IPS DF 6.9 (cell line): Measurements from ENCODE around the gene GAL3ST3.

Experiments
- DNase-seq: peaks from one replicate; pipeline ENCODE4 v3.0.0-alpha.2; 2013; ENCODE audit warnings: low read depth, low spot score
- H3K27ac ChIP-seq: one replicate; pipeline ENCODE4 v1.5.1; 2013; ENCODE audit warnings: low read length, control low read depth
- H3K27me3 ChIP-seq: 2 replicates; pipeline ENCODE4 v1.6.1; 2013; ENCODE audit warnings: mild to moderate bottlenecking, low read length; ENCODE audit not compliant: control insufficient read depth, insufficient read depth
- H3K36me3 ChIP-seq: 2 replicates; pipeline ENCODE4 v1.6.1; 2013; ENCODE audit warnings: low read length; ENCODE audit not compliant: control insufficient read depth, insufficient read depth
- H3K4me1 ChIP-seq: 2 replicates; pipeline ENCODE4 v1.6.1; 2013; ENCODE audit warnings: low read length; ENCODE audit not compliant: control insufficient read depth, insufficient read depth
- H3K4me3 ChIP-seq: 2 replicates; pipeline ENCODE4 v1.5.1; 2013; ENCODE audit warnings: mild to moderate bottlenecking, low read length
- H3K9me3 ChIP-seq: 2 replicates; pipeline ENCODE4 v1.6.1; 2013; ENCODE audit warnings: low read length, inconsistent platforms; ENCODE audit not compliant: control insufficient read depth, insufficient read depth
- WGBS: extraction: QIAGEN DNeasy Blood & Tissue Kit; methylation state at CpG from one replicate; pipeline ENCODE4 v1.1.7; 2013; ENCODE audit warnings: mixed read lengths, missing lambda C conversion rate; ENCODE audit not compliant: insufficient read length, insufficient coverage; 5-methylcytosine and 5-hydroxymethylcytosine counted together

GAL3ST3 gene

DNA sequence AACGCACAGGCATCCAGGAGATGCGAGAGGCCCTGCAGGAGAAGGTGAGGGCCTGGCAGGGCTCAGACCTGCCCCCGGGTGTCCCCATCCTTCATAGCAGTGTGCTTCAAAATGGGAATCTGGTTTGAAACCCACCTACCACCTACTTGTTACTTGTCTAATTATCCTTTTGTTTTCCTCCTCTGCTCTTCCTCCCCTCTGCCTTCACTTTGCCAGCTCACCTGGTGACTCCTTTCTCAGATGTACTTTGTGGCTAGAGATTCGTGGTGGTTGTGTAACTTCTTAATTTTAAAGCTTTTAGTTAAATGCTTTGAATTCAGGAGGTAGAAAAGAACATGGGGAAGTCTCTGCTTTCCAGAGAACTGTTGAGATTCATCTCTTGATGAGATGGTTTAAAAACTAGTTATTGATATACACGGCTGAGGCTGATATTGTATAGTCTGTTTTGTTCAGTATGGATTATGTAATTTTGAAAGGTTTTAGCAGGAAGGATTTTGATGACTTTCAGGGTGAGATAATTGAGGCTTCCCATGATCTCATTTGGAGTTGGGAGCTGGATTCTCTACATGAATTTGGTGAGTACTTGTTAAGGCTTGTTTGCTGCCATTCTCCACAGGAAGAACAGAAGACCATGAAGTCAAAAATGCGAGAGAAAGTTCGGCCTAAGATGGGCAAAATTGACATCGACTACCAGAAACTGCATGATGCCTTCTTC, 11.2 kb upstream of the GAL3ST3 start:
- no peak overlapping the region for H3K27ac ChIP-seq
- H3K36me3 ChIP-seq, result peaks cover 62% of the 10 kb centered on the region
- WGBS, result 100% methylated on average over 1 of the region's 8 CpGs

DNA sequence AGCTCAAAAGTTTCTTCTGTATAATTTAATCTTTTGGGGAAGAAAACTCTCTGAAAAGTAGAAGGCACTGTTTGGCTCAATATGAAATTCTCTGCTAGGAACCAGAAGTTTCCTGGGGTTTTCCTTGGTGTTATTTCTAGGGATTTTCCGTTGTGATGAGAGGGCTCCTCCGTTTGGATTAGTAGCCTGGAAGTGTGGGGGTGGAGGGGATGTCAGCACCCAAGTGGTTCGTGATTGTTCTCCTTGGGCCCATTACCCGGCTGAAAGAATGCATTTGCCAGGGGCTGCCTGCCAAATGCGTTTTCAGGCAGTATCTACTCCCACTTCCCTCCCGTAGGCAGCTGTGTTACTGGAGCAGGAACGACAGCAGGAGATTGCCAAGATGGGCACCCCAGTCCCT, 7.5 kb upstream of the GAL3ST3 start:
- H3K36me3 ChIP-seq, result peaks cover 48% of the 10 kb centered on the region
- H3K27ac ChIP-seq, result no peak overlapping the region
- peaks cover 2% of the 10 kb centered on the region; the same call in 1 of the 2 replicates for H3K4me1 ChIP-seq
- WGBS, result no CpG with 5 or more reads among the region's 7 CpGs
- no peak for DNase-seq
- H3K27me3 ChIP-seq, result no peaks in the 10 kb centered on the region
- no peaks in the 10 kb centered on the region for H3K9me3 ChIP-seq
- no peak overlapping the region for H3K4me3 ChIP-seq

More for the DNA sequence above, 11.2 kb upstream of the GAL3ST3 start:
- DNase-seq, result no peak
- H3K9me3 ChIP-seq, result no peaks in the 10 kb centered on the region
- H3K27me3 ChIP-seq, result no peaks in the 10 kb centered on the region
- no peaks in the 10 kb centered on the region for H3K4me1 ChIP-seq
- no peak overlapping the region for H3K4me3 ChIP-seq

DNA sequence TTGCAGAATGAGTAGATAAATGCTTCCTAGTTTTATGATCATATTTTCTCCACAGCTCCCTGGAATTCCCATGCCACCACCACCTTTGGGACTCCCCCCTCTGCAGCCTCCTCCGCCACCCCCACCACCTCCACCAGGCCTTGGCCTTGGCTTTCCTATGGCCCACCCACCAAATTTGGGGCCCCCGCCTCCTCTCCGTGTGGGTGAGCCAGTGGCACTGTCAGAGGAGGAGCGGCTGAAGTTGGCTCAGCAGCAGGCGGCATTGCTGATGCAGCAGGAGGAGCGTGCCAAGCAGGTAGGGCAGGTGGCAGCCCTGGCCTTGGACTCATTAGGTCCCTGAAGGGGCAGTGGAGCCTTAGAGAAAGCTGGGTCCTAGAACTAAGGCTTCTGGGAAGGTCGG, 6.1 kb upstream of the GAL3ST3 start:
- H3K27ac ChIP-seq, result no peak overlapping the region
- DNase-seq, result no peak
- no CpG with 5 or more reads among the region's 7 CpGs for WGBS
- no peaks in the 10 kb centered on the region for H3K27me3 ChIP-seq
- H3K4me3 ChIP-seq, result no peak overlapping the region
- peaks cover 37% of the 10 kb centered on the region for H3K36me3 ChIP-seq
- H3K4me1 ChIP-seq, result peaks cover 7% of the 10 kb centered on the region; the same call in 1 of the 2 replicates
- H3K9me3 ChIP-seq, result no peaks in the 10 kb centered on the region

DNA sequence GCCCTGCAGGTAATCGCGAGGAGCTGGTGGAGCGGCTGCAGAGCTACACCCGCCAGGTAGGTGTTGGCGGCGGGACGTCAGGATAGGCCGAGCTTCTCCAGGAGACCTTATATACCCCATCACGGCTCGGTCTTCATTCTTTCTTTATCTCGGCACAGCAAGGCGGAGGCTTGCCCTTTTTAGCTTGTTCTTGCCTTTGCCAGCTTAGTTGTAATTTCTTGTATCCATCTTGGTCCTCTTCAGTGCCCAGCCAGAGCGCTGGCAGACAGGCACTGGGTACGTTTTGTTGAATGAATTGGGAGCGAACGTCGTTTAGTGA, 3.7 kb upstream of the GAL3ST3 start:
- Histone ChIP-seq H3K9me3 (no peaks in the 10 kb centered on the region), H3K27ac (no peak overlapping the region), H3K27me3 (no peaks in the 10 kb centered on the region), H3K4me1 (peaks cover 10% of the 10 kb centered on the region; the same call in 1 of the 2 replicates), H3K4me3 (peak overlapping the region; percentile 95), H3K36me3 (peaks cover 16% of the 10 kb centered on the region)
- WGBS, result no CpG with 5 or more reads among the region's 17 CpGs
- no peak for DNase-seq

DNA sequence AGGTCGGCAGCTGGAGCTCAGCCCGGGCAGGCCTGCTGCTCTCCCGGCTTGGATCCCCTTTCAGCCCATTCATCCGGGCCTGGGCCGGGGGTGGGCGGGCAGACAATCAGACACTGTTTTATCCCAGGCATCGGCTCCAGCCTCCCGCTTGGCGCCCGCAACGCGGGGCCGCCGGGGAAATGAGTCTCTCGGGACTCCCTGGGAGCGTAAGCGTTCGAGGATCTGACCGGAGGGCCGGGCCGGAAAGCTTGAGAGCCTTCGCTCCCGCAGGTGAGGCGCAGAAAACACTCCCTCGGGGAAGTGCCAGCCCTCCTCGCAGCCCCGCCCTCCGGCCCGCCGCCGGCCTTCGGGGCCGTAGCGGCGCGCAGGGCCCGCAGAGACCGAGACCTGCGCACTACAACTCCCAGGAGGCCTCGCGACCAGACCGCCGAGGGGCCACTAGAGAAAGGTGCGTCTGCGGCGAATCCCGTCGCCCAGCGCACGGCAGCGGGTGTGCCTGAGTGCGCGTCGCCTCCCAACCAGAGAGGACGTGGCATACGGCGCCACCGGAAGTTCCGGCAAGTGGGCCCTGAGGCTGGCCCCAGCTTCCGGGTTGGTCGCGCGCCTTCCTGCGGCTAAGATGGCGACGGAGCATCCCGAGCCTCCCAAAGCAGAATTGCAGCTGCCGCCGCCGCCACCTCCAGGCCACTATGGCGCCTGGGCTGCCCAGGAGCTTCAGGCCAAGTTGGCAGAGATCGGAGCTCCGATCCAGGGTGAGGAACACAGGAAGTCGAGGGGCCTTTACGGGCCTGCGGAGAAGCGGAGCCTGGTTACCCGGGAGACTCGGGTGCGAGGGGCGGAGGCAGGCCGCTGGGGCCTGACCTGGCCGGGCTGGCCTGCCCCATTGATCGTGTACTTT, 3.1 kb upstream of the GAL3ST3 start, which contains the start of gene SF3B2:
SF3B2 (plus strand) TSS at position 599 of the 898 bp plus-strand sequence; CDS start at position 620, 21 bp downstream.
- Histone ChIP-seq H3K4me1 (peaks cover 10% of the 10 kb centered on the region; the same call in 1 of the 2 replicates), H3K36me3 (peaks cover 12% of the 10 kb centered on the region), H3K4me3 (peak within 1 kb of the TSS; percentile 95), H3K27ac (no peak within 1 kb of the TSS), H3K27me3 (no peaks in the 10 kb centered on the region), H3K9me3 (no peaks in the 10 kb centered on the region)
- WGBS, result no CpG with 5 or more reads among the region's 84 CpGs
- DNase-seq, result peak; percentile 94

DNA sequence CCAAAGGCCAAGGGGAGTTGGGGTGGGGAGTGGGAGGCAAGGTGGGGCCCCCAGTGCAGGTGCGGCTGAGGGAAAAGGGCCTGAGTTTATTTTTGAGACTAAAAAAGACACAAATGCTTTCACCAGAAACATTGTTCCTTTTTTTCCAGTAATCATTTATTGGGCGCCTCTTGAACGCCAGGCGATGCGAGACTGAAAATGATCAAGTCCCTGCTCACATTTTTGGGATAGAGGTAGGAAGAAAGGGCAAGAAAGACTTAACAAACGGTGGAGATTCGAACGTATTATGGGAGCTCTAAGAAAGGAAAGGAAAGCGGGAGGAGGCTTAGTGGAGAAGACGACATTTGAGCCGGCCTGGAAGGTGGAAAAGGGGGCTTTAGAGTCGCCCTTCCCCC, 2.4 kb upstream of the GAL3ST3 start:
- Histone ChIP-seq H3K27me3 (no peaks in the 10 kb centered on the region), H3K9me3 (no peaks in the 10 kb centered on the region), H3K4me1 (peaks cover 10% of the 10 kb centered on the region; the same call in 1 of the 2 replicates), H3K27ac (no peak overlapping the region), H3K36me3 (peaks cover 6% of the 10 kb centered on the region), H3K4me3 (peak overlapping the region; percentile 95; the same call in 1 of the 2 replicates)
- DNase-seq, result no peak
- no CpG with 5 or more reads among the region's 12 CpGs for WGBS

- Histone ChIP-seq H3K4me1 (peaks cover 10% of the 10 kb centered on the region; the same call in 1 of the 2 replicates), H3K36me3 (peaks cover 6% of the 10 kb centered on the region), H3K27me3 (no peaks in the 10 kb centered on the region), H3K9me3 (no peaks in the 10 kb centered on the region), H3K4me3 (no peak overlapping the region), H3K27ac (no peak overlapping the region)
- no peak for DNase-seq
- WGBS, result no CpG with 5 or more reads among the region's 5 CpGs
Measured at GRCh38 chr11:66050581-66051231, 1.7 kb upstream of the GAL3ST3 start.

GRCh38 chr11:66047541-66048365, 1.2 kb downstream of the GAL3ST3 start:
- H3K27ac ChIP-seq, result no peak overlapping the region
- H3K27me3 ChIP-seq, result no peaks in the 10 kb centered on the region
- H3K4me1 ChIP-seq, result peaks cover 11% of the 10 kb centered on the region
- peaks cover 8% of the 10 kb centered on the region; the same call in 1 of the 2 replicates for H3K36me3 ChIP-seq
- WGBS, result no CpG with 5 or more reads among the region's 11 CpGs
- H3K4me3 ChIP-seq, result no peak overlapping the region
- DNase-seq, result no peak
- H3K9me3 ChIP-seq, result no peaks in the 10 kb centered on the region

DNA sequence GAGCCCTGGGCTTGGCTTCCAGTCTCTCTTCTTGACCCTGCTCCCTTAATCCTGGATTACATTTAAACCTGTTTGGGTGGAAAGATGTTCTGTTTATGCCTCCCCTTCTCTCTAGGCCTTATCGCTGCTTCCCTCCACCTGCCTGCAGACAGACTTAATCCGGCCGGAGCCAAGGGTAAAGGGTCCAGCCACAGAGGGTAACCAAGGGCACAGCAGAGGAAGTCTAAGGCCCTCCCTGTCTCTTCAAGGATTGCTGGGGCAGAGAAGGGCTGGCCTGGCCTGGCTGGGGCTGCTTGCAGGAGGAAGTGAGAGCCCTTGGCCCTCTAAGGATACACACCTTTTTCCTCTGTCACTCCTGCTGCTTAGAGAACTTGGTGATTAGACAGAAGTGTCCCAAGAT, 2.1 kb downstream of the GAL3ST3 start:
- Histone ChIP-seq H3K27me3 (no peaks in the 10 kb centered on the region), H3K9me3 (no peaks in the 10 kb centered on the region), H3K4me3 (no peak overlapping the region), H3K36me3 (peaks cover 8% of the 10 kb centered on the region; the same call in 1 of the 2 replicates), H3K4me1 (peaks cover 11% of the 10 kb centered on the region), H3K27ac (no peak overlapping the region)
- WGBS, result no CpG with 5 or more reads among the region's 3 CpGs
- no peak for DNase-seq
